HG02870 (cell line): ENCODE measurements around the gene COL1A2.

ENCODE experiments used
- ATAC-seq: cut with Tn5 transposase; IDR thresholded peaks from one replicate; pipeline ENCODE4 v1.9.1; 2021; ENCODE audit warnings: mild to moderate bottlenecking, moderate library complexity; ENCODE audit not compliant: unreplicated experiment

The COL1A2 gene

GRCh38 chr7:94477878-94478277, 83.2 kb downstream of the COL1A2 start:
- ATAC-seq, result no peak

GRCh38 chr7:94478648-94479214, 84.0 kb downstream of the COL1A2 start:
- ATAC-seq, result no peak
